Measurements from ENCODE around the gene UBE2V1.

UBE2V1 gene

GRCh38 chr20:50141811-50142561, 29.0 kb upstream of the UBE2V1 start:
- H3K9ac ChIP-seq (ENCODE audit: low read length): no peak overlapping the region
- no peaks in the 10 kb centered on the region for H3F3A ChIP-seq (ENCODE audit: insufficient read depth, low read length)
- TF ChIP-seq EZH2 (optimal IDR thresholded peaks at IDR 0.05; ENCODE audit: low read depth, low read length): no peak
- TF ChIP-seq CTCF (IDR thresholded peaks at IDR 0.05; ENCODE audit: low read length): no peak
- TF ChIP-seq EZH2phosphoT487 (IDR thresholded peaks at IDR 0.05; ENCODE audit: low read length): no peak
- H2AFZ ChIP-seq (ENCODE audit: low read length): no peak overlapping the region
- H4K20me1 ChIP-seq (ENCODE audit: insufficient read depth, low read length): no peaks in the 10 kb centered on the region
- H3K4me3 ChIP-seq (ENCODE audit: low read length): no peak overlapping the region
- H3K79me2 ChIP-seq (ENCODE audit: low read length): peaks cover 6% of the 10 kb centered on the region
- no peak overlapping the region for H3K4me2 ChIP-seq (ENCODE audit: low read depth, low read length)
- H3K27me3 ChIP-seq (replicated peaks; ENCODE audit: insufficient read depth, low read length): no peaks in the 10 kb centered on the region
- no peak overlapping the region for H3K27ac ChIP-seq (ENCODE audit: low read length)
- DNase-seq: no peak
- H3K9me2 ChIP-seq (replicated peaks; ENCODE audit: insufficient read depth, low read length): no peaks in the 10 kb centered on the region
- H3K9me3 ChIP-seq (replicated peaks; ENCODE audit: insufficient read depth, low read length): no peaks in the 10 kb centered on the region
- no peaks in the 10 kb centered on the region for H3K36me3 ChIP-seq (replicated peaks; ENCODE audit: insufficient read depth, low read length)
- H3K4me1 ChIP-seq (ENCODE audit: low read length): no peaks in the 10 kb centered on the region

DNA sequence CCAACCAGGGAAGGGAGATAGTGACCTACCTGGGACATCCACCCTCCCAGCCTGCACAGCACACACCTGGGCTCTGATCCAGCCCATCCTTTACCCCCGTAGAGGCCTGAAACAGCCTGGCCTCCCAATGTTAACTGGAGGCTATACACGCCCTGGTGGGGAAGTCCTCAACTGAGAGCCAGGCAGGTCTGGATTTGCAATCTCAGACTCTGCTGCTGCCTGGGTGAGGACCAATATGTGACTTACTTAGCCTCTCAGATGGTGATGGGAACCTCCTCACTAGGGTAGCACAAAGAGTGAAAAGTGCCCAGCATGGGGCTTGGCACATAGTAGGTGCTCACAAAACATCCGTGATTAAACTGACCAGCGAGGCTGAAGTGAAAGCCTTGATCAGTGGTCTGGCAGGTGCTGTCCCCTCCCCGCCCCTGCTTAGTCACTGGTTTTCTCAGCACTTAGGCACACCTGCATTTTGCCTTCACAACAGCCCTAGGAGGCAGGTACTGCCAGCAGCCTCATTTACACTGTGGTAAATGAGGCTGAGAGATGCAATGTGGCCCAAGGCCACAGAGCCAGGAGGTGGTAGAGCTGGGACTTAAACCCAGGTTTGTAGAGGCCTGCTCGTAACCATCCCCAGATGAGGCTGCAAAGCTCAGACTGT, 28.2 kb upstream of the UBE2V1 start:
- no peaks in the 10 kb centered on the region for H4K20me1 ChIP-seq (ENCODE audit: insufficient read depth, low read length)
- no peak for DNase-seq
- no peaks in the 10 kb centered on the region for H3F3A ChIP-seq (ENCODE audit: insufficient read depth, low read length)
- H3K36me3 ChIP-seq (replicated peaks; ENCODE audit: insufficient read depth, low read length): no peaks in the 10 kb centered on the region
- H3K4me3 ChIP-seq (ENCODE audit: low read length): no peak overlapping the region
- H3K4me1 ChIP-seq (ENCODE audit: low read length): no peaks in the 10 kb centered on the region
- H3K27me3 ChIP-seq (replicated peaks; ENCODE audit: insufficient read depth, low read length): no peaks in the 10 kb centered on the region
- H3K9me3 ChIP-seq (replicated peaks; ENCODE audit: insufficient read depth, low read length): no peaks in the 10 kb centered on the region
- no peaks in the 10 kb centered on the region for H3K9me2 ChIP-seq (replicated peaks; ENCODE audit: insufficient read depth, low read length)
- no peak overlapping the region for H3K27ac ChIP-seq (ENCODE audit: low read length)
- no peak overlapping the region for H3K9ac ChIP-seq (ENCODE audit: low read length)
- TF ChIP-seq EZH2phosphoT487 (IDR thresholded peaks at IDR 0.05; ENCODE audit: low read length) (no peak), EZH2 (optimal IDR thresholded peaks at IDR 0.05; ENCODE audit: low read depth, low read length) (no peak), CTCF (IDR thresholded peaks at IDR 0.05; ENCODE audit: low read length) (no peak)
- H3K79me2 ChIP-seq (ENCODE audit: low read length): peaks cover 4% of the 10 kb centered on the region; the same call in 1 of the 2 replicates
- no peak overlapping the region for H3K4me2 ChIP-seq (ENCODE audit: low read depth, low read length)
- no peak overlapping the region for H2AFZ ChIP-seq (ENCODE audit: low read length)

DNA sequence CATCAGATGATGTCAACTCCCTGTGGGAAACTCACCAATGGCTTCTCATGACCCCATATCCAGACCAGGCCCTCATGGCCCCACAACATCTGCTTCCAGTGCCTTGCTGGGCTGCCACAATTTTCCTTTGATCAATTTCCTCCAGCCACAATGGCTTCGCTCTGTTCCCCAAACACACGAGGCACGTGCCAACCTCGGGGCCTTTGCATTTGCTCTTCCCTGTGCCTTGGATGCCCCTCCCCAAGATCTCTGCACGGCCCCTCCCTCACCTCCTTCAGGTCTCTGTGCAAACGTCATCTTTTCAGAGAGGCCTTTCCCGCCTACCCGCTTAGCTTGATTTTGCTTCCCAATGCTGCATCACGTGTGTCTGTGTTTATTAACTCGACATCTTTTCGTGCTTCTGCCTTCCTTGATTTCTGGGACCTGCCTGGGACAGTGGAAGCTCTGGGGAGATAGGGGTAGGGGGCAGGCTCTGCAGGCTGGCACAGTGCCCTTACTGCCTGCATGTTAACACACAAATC, 27.4 kb upstream of the UBE2V1 start:
- Histone ChIP-seq H3K9me2 (replicated peaks; ENCODE audit: insufficient read depth, low read length) (no peaks in the 10 kb centered on the region), H3K4me1 (ENCODE audit: low read length) (no peaks in the 10 kb centered on the region), H3K36me3 (replicated peaks; ENCODE audit: insufficient read depth, low read length) (no peaks in the 10 kb centered on the region), H3K9ac (ENCODE audit: low read length) (no peak overlapping the region), H3K9me3 (replicated peaks; ENCODE audit: insufficient read depth, low read length) (no peaks in the 10 kb centered on the region), H3K27me3 (replicated peaks; ENCODE audit: insufficient read depth, low read length) (no peaks in the 10 kb centered on the region), H3F3A (ENCODE audit: insufficient read depth, low read length) (no peaks in the 10 kb centered on the region), H3K27ac (ENCODE audit: low read length) (no peak overlapping the region), H3K4me2 (ENCODE audit: low read depth, low read length) (no peak overlapping the region), H2AFZ (ENCODE audit: low read length) (no peak overlapping the region), H3K79me2 (ENCODE audit: low read length) (peaks cover 4% of the 10 kb centered on the region; the same call in 1 of the 2 replicates), H4K20me1 (ENCODE audit: insufficient read depth, low read length) (no peaks in the 10 kb centered on the region), H3K4me3 (ENCODE audit: low read length) (no peak overlapping the region)
- no peak for TF ChIP-seq CTCF (IDR thresholded peaks at IDR 0.05; ENCODE audit: low read length)
- no peak for TF ChIP-seq EZH2 (optimal IDR thresholded peaks at IDR 0.05; ENCODE audit: low read depth, low read length)
- no peak for TF ChIP-seq EZH2phosphoT487 (IDR thresholded peaks at IDR 0.05; ENCODE audit: low read length)
- DNase-seq: no peak
